ENCODE data around the gene IL22RA2.

The IL22RA2 gene

GRCh38 chr6:137165375-137166246 lies 7.8 kb downstream of the IL22RA2 start:
- no peak for DNase-seq

GRCh38 chr6:137163732-137164318 lies 9.6 kb downstream of the IL22RA2 start:
- no peak for DNase-seq

DNA sequence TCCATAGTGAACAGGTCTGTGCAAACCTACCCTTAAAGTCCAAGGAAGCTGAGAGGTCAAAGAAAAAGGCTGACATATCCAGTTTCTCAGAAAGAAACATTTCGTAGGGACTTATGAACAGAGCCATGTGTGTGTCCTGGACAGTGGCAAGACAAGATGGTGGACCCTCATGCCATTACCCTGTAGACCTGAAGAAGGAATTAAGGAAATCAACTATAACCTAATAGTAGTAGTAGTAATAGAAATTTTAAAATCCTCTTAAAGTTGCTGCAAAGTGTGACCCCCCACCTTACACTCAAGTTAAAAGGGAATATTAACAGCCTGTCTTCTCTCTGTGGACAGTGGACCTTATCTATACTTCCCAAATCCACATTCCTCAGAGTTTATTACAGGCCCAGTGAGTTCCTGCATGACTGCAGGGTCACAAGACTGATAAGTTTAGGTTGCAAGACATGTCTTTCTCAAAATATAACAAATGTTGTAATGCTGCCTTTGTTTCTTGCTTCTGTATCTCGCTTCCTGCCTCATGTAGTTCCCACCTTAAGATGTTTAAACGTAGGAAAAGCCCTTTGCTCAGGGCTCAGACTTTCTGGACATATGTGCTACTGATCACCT lies 10.6 kb downstream of the IL22RA2 start:
- DNase-seq, result no peak

DNA sequence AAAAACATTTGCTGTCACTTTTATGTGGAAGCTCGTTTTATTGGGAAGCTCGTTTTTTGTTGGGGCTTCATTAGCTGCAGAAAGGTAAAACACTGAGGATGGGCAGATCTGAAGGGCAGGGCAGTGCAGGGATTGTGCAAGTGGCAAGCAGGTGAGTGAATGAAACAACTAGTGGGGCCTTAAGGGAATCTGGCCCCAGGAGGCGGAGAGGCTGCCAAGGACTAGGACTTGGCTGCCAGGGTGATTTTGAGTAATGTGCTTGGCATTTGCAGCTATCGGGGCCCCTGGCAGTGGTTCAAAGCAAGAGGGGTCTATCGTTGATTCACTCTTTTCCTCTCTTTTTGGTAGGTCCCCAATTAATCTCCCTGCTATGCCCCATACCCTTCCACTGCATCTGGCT lies 11.5 kb downstream of the IL22RA2 start:
- DNase-seq, result no peak

DNA sequence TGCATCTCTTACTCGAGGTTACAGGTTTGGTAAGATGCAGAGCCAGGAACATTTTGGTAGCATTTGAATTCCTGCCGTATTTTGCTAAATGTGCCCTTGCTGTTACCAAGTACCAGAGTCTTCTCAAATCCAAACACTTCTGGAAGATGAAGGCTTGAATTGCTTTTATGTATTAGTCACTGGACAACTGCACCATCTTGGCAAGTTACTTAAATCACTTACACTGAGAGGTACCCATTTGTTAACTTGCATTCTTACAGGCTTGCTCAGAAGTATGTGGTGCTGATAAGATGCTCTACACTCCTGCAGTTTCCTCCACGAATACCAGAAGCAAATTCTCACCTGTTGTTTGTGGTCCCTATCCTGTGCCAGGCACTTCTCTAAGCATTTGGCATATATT lies 12.7 kb downstream of the IL22RA2 start:
- DNase-seq, result no peak

DNA sequence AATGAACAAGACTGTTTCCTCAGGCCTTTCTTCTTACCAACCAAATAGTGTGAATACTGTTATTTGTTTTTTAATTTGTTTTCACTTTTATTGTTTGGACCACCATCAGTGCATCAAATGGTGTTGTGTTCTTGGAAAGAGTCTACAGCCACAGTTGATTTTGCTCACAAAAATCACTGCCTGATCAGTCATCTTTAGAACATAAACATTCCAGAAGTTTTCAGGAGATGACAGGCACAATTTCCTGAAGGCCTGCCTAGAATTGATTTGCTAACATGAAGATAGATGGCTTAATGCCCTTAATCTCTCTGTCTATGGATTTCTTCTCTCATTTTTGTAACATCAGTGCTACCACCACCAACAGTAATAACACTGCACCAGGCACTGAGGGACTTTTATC lies 13.5 kb downstream of the IL22RA2 start:
- no peak for DNase-seq

DNA sequence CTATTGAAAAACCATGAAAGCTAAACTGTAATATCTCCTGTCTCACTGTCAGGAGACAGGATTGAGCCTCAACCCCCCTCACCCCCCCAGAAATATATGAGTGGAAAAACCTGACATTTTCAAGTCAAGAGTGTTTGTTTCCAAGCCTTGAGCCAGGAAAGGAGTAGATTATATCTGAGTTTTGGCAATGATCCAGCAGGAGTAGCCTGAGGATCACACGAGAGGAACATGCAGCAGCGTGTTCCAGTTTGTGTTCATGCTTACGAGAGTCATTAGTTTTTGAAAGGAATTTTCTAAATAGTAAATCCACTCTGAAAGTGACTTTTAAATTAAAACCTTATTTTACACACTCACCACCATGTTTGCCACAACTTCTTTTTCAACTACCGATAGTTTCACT lies 15.8 kb downstream of the IL22RA2 start:
- no peak for DNase-seq

DNA sequence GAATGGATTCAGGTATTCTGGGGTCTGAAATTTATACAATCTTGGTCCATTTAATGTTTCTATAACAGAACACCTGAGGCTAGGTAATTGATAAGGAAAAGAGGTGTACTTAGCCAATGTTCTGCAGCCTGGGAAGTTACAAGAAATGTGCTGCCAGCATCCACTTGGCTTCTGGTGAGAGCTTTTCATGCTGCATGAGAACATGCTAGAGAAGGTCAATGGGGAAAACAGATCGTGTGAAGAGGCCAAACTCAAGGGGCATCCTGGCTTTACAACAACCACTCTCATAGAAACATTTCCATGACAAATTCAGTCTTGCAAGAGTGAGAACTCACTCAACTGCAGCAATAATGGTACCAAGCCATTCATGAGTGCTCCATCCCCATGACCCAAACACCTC lies 16.8 kb downstream of the IL22RA2 start:
- no peak for DNase-seq

DNA sequence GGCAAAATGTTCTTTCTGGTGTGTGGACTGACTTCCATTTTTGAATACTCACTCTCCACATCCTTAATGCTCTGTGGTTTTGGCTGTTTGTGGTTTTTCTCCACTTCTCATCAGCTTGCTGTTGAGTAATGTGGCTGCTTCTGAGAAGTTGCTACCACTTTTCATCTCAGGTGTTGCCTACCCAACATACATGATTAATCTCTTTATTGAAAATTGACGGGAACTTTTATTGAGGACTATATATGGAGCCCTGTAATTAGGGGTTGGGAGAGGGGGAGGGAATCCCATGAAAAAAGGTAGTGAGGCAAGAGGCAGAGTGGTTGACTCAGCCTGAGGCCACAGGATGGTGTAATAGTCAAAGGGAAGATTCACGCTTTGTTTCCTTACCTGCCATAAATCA lies 17.6 kb downstream of the IL22RA2 start:
- no peak for DNase-seq

- no peak for DNase-seq
Measured at GRCh38 chr6:137150072-137150471, 23.4 kb downstream of the IL22RA2 start.

DNA sequence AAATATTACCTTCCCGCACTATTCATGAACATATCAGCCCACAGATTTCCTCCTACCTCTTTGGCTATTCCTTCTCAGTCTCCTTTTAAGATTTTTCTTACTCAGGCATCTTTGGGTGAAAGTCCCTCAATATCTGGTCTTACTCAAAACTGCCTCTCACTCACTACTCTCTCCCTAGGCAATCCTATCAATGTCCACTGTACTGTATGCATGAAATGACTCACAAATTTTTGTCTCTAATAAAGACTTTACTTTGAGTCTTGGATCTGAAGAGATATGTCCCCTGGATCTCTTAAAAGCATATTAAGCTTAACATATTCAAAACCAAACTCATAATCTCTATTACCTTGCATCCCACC lies 24.4 kb downstream of the IL22RA2 start:
- no peak for DNase-seq

DNA sequence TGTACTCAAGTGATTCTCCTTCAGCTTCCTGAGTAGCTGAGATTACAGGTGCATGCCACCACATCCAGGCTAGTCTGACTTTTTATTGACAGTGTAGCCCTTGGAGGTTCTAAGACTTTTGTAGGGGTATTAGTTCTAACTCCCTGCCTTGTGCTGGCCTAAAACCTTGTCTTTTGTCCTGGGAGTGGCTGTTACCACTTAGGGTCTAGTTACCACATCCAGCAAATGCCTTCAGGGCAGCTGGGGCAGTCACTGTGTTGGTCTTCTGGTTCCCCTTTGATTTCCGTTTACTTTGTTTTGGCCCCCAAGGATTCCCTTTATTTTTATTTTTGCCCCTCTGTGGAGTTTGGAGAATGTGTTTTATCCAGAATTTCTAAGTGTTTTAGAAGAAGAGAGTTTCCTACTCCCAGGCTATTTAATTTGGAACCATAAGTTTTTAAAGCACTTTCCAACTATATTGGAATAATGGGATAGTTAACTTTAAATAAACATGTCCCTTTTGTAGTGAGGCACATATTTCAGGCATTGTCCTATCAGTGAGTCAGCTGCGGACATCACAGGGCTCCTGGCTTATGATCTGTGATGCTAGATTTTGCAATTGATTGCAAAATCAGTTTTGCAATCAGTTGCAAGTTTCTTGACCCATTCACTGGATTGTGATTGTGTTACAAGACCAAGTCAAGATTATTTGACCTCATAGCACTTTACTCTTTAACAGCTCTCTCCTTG lies 25.0 kb downstream of the IL22RA2 start:
- DNase-seq, result no peak

- no peak for DNase-seq
Measured at GRCh38 chr6:137147195-137147594, 26.2 kb downstream of the IL22RA2 start.

DNA sequence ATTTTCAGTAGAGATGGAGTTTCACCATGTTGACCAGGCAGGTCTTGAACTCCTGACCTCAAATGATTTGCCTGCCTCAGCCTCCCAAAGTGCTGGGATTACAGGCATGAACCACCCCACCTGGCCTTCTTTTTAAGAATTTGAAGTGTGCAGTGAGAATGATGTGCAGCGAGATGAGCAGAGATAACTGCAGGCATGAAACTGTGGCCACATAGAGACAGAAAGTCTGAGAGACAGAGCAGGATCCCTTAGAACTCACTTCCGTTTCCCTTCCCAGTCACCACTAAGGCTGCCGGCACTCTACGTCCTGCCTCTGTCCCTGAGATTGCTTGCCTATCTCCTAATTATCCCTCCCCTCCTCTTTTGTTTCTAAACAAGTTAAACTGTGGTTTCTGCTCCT lies 27.2 kb downstream of the IL22RA2 start:
- no peak for DNase-seq

DNA sequence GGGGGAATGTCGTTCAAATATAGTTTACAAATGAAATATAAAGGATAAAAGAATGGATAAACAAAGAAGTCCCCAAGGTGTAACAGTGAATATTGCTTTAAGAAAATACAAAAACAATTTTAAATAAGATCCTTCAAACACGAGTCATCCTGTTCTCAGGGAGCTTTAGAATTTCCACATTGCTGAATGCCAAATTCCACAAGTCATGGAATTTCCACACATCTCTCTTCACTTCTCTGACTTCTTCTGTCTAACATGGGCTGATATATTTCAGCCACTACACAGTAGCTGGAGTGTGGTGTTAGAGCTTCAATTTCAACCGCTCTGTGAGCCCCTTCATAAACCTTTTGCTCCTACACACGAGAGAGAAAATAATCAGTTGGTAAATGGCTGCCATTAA lies 28.0 kb downstream of the IL22RA2 start:
- DNase-seq, result no peak

- no peak for DNase-seq
Measured at GRCh38 chr6:137136065-137136464, 37.4 kb downstream of the IL22RA2 start.

- no peak for DNase-seq
Measured at GRCh38 chr6:137134483-137134882, 39.0 kb downstream of the IL22RA2 start.

GRCh38 chr6:137133122-137133521 lies 40.3 kb downstream of the IL22RA2 start:
- DNase-seq, result no peak

DNA sequence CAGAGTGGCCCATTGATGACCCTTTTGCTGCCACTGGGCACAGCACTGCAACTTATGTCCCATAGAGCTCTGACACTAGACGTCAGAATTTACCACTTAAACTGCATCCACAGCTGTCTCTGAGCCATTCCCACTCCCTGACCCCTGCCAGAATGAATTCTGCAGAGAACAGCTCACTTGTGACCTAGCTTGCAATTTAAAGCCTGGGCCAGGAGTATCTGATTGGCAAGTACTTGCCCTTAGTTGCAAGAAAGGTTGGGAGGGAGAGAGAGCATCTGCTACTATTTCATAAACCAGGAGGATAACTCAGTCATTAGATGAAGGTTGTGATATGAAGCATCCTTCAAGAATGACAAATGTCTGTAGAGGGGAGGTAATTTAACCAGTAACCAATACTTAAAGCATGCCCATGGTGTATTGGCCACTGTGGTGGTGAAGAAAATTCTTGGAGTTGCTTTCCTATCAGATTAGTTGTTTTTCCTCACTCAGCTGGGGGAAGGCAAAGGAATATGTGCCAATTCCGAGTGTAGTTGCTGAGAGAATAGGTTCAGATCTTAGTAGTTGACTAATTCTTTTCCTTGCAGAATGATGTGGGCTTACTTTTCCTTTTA lies 46.5 kb downstream of the IL22RA2 start:
- no peak for DNase-seq

- DNase-seq, result no peak
Measured at GRCh38 chr6:137123078-137123477, 50.4 kb downstream of the IL22RA2 start.

GRCh38 chr6:137122612-137123011 lies 50.8 kb downstream of the IL22RA2 start:
- DNase-seq, result no peak

DNA sequence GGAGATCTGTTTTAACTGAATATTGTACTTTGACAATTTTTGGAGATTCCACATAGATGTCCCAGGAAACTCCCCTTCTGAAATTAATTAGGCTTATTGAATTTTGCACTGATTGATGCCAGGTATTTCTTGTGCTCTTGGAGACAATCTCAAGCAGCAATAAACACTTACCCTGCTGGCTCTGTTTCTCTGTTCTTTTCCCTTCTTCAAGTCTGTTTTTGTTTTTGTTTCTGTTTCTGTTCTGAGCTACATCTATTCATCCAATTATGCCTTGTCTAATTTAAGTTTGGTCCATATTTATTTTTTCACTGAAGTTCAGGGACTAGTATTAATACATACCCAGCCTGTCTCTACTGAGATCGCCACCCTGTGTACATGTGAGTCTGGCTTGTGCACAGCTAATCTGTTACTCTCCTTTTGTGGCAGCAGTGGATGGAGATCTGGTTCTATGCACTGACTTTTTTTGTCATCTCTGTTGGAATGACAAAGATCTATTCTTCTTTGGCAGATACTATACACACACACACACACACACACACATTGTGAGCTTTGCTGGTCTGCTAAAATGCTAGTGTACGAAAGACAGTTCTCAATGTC lies 51.9 kb downstream of the IL22RA2 start:
- no peak for DNase-seq

- no peak for DNase-seq
Measured at GRCh38 chr6:137120748-137121147, 52.7 kb downstream of the IL22RA2 start.
